GM08714 (cell line): ENCODE data around the gene UNC93A.

ENCODE experiments used
- H3K4me3 ChIP-seq: fragments of 200-500 bp; sonication (Bioruptor generic); 2 replicates; pipeline ENCODE4 v1.5.1; 2014; ENCODE audit warnings: mild to moderate bottlenecking, low read length, inconsistent platforms
- ZNF274 ChIP-seq: IDR thresholded peaks from 2 replicates; pipeline ENCODE4 v1.6.1; 2012; ENCODE audit warnings: mild to moderate bottlenecking, low read depth, low read length

Gene UNC93A

GRCh38 chr6:167336844-167337630, 45.9 kb downstream of the UNC93A start:
- no peak for TF ChIP-seq ZNF274
- H3K4me3 ChIP-seq, result no peak overlapping the region

GRCh38 chr6:167337675-167338449, 46.7 kb downstream of the UNC93A start:
- no peak for TF ChIP-seq ZNF274
- no peak overlapping the region for H3K4me3 ChIP-seq

DNA sequence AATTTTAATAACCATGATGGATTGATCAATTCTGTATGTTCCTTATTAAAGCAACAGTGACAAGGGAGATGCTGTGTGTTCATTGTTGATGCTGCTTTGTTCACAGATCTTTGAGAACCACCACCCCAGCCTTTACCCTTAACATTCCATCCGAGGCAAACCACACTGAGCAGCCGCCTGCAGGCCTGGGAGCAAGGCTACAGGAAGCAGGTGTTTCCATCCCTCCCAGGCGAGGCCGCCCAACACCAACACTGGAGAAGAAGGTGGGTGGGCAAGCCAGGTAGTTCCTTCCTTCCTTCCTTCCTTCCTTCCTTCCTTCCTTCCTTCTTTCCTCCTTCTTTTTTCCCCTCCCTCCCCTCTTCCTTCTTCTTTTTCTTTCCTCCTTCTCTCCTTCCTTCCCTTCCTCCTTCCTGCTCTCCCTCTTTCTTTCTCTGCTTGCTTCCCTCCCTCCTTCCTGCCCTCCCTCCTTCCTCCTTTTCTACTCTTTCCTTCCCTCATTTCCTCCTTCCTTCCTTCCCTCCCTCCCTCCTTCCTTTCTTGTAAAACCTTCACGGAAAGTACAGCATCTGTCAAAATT, 47.5 kb downstream of the UNC93A start:
- TF ChIP-seq ZNF274, result no peak
- no peak overlapping the region for H3K4me3 ChIP-seq

GRCh38 chr6:167341038-167341583, 50.0 kb downstream of the UNC93A start:
- TF ChIP-seq ZNF274, result no peak
- H3K4me3 ChIP-seq, result no peak overlapping the region

GRCh38 chr6:167341665-167342655, 50.8 kb downstream of the UNC93A start:
- no peak for TF ChIP-seq ZNF274
- no peak overlapping the region for H3K4me3 ChIP-seq

DNA sequence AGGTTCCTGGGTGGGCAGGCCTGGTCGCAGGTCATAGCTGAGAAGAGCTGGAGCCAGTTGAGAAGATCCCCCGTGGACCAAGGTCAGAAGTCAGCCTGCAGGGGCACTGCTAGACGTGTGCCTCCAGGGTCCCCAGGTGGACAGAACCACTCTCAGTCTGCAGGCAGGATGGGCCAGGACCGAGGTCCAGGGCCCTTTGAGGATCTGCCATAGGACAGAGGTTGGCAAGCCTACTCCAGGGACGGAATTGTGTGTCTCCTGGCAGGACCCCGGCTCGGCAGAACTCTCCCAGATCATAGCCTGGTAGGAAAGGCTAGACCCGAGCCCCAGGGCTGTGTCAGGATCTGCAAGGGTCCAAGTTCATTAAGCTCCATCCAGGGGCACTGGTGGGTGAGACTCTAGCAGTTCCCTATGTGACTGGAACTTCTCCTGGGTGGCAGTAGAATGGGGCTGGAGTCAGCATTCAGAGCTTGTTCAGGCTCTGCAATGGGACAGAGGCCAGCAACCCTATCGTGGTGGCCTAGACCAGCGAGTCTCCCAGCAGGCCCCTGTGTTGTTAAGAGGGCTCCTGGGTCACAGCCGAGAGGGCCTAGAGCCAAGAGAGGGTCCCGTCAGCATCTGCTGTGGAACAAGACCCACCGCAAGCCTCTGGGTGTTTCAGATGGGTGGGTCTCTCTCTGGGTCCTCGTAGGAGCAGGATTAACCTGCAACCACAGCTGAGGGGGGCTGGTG, 51.9 kb downstream of the UNC93A start:
- TF ChIP-seq ZNF274, result no peak

DNA sequence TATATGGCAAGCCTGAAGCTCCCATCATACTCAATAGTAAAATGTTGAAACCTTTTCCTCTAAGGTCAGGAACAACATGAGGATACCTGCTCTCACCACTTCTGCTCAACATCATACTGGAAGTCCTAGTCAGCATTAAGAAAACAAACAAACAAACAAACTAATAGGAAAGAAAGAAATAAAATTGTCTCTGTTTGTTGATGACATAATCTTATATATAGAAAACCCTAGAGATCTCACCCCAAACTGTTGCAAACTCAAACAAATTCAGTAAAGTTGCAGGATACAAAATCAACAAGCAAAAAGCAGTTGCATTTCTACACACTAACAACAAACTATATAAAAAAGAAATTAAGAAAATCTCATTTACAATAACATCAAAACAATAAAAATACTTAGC, 54.2 kb downstream of the UNC93A start:
- TF ChIP-seq ZNF274, result no peak
- no peak overlapping the region for H3K4me3 ChIP-seq

More for the DNA sequence above, 51.9 kb downstream of the UNC93A start:
- no peak overlapping the region for H3K4me3 ChIP-seq

DNA sequence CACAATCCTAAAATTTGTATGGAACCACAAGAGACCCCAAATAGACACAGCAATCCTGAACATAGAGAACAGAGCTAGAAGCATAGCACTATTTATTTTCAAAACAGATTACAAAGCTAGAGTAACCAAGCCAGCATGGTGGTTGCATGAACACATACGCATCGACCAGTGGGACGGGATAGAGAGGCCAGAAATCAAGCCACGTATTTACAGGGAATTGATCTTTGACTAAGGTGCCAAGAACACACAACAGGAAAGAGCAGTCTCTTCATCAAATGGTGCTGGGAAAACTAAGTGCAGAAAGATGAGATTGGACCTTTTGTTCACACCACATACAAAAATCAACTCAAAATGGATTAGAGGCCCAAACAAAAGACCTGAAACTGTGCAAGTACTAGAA, 54.8 kb downstream of the UNC93A start:
- no peak for TF ChIP-seq ZNF274
- no peak overlapping the region for H3K4me3 ChIP-seq

DNA sequence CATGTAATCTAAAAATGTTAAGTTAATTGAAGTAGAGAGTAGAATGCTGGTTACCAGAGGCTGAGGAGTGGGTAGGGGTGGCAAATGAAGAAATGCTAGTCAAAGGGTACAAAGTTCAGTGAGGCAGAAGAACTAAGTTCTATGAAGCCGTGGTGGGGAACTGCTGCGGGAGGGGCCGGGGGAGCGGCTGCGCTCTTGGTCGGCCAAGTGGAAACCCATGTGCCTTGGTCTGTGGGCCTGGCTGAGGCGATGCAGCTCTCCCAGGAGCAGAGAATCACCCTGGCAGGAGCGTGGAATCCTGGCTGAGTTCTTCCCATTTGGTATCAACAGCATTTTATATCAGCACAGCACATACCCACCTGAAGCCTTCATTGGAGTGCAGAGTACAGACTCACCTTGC, 56.1 kb downstream of the UNC93A start:
- no peak for TF ChIP-seq ZNF274
- H3K4me3 ChIP-seq, result no peak overlapping the region

DNA sequence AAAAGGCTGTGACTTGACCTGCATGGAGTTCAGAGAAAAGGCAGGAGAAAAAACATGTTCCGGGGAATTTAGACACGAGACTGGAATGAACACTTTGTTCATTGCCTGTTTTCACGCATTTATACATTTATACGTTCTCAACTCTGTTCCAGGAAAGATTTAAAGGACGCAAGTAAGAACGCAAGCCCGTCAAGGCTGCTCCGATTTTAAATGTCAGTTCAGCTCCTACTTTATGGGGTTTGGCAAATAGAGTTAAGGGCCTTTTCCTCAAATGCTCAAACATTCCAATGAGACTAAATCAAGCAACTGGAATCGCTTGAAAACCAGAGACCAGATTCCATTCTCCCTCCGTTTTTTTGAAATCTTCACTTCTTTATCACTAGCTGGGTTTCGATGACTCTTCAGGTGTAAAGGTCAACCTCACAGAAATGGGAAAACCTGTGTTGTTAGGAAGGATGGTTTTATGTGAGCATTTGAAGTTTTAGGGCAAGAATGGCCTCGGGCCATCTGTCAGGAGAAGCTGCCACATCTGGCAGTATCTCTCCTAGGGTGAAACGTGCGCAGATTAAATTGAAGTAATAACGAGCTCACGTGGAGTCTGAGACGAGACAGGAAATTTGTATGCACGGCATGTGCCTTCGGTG, 58.6 kb downstream of the UNC93A start:
- H3K4me3 ChIP-seq, result no peak overlapping the region

DNA sequence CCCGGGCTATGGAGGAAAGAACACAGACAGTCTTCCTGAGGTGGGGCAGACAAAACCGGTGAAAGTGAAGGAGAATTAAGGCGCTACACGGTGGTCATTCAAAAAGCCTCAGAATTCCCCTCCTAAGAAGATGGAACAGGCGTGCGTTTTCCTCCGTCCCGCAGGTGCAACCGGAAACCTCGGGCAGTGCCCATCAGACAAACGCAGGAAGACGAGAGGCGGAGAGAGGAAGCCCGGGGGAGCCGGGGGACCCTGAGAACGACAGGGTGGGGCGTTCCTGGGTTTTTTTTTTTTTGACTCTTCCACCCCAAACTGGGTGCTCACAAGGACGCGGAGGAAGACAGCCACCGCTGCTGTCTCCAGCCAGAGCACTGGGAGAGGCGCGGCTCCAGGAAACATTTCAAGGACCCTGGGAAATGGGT, 59.2 kb downstream of the UNC93A start:
- TF ChIP-seq ZNF274, result no peak
- no peak overlapping the region for H3K4me3 ChIP-seq

More for the DNA sequence above, 58.6 kb downstream of the UNC93A start:
- TF ChIP-seq ZNF274, result no peak
